ENCODE data around the gene PCBP3. TPM values are rescaled to one million over a fixed set of nuclear protein-coding genes. Genes with fewer than 3 reads are reported as not detected.

PCBP3 gene
- polyA plus RNA-seq, 1 experiment: 1.6 TPM

DNA sequence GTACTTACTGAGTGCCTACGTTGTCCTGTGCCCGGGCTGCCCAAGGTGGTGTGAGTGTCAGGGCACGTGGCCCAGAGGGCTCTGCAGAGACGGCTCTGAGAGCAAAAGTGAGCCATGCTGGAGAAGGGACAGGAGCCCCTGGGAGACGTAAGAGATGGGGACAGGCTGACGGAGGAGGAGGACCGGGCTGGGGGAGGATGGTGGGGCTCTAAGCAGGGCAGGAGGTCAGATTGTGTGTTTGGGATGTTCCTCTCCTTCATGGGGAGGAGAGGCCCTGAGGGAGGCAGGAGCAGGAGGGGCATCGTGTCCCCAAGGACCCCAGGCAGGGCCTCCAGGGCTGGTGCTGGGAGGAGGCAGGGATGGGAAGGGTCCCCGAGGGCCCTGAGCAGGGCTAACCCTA is 158.9 kb downstream of the PCBP3 start:
- Histone ChIP-seq H3K9me3 (ENCODE audit: control insufficient read depth, insufficient read depth, low read length) (no peaks in the 10 kb centered on the region), H3K27ac (ENCODE audit: low read depth, low read length) (no peak overlapping the region), H3K27me3 (ENCODE audit: control insufficient read depth, insufficient read depth, low read length) (peaks cover 10% of the 10 kb centered on the region), H3K4me3 (ENCODE audit: low read depth, low read length) (no peak overlapping the region)
- TF ChIP-seq, protein P1, sequence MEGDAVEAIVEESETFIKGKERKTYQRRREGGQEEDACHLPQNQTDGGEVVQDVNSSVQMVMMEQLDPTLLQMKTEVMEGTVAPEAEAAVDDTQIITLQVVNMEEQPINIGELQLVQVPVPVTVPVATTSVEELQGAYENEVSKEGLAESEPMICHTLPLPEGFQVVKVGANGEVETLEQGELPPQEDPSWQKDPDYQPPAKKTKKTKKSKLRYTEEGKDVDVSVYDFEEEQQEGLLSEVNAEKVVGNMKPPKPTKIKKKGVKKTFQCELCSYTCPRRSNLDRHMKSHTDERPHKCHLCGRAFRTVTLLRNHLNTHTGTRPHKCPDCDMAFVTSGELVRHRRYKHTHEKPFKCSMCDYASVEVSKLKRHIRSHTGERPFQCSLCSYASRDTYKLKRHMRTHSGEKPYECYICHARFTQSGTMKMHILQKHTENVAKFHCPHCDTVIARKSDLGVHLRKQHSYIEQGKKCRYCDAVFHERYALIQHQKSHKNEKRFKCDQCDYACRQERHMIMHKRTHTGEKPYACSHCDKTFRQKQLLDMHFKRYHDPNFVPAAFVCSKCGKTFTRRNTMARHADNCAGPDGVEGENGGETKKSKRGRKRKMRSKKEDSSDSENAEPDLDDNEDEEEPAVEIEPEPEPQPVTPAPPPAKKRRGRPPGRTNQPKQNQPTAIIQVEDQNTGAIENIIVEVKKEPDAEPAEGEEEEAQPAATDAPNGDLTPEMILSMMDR (IDR thresholded peaks at IDR 0.05; ENCODE audit: low read depth, low read length): no peak
- CTCF ChIA-PET: interaction anchor here (1.2 kb wide), 1 partner anchor 246 kb away, joined by 5 read pairs; no protein-coding TSS in a partner anchor
- DNase-seq (ENCODE audit: low read depth, low spot score): no peak
- POLR2A ChIA-PET: no interaction called here

DNA sequence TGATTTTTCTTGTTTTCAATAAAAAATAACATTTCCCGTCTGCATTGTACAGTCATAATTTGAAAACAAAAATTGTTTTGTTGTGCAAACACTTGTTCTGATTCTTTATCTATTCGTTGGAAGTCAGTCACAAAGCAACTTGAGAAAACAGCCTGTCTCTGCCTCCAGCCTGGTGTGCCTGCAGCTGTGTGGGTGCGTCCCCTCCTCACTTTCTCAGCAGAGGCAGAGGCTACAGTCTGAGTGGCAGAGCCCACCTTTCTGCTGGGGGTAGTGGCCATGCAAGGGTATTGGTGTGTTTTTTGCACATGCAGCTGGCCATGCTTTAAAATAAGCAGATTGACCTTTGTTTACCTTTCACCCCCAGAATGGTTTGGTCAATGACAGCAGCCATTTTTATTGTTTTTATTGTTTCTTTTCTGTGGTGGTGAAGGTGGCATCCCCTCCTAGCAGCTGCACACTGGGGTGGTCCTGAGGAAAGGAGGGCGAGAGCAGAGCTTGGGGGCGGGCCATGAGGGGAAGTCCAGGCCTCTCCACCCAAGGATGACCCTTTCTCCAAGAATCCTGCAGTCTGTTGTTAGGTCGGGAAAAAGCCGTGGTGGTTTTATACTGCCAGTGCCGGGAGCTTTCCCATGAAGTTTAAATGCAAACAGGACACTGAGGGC is 159.6 kb downstream of the PCBP3 start:
- TF ChIP-seq, protein P1 (IDR thresholded peaks at IDR 0.05; ENCODE audit: low read depth, low read length): no peak
- peaks cover 10% of the 10 kb centered on the region for H3K27me3 ChIP-seq (ENCODE audit: control insufficient read depth, insufficient read depth, low read length)
- no peaks in the 10 kb centered on the region for H3K9me3 ChIP-seq (ENCODE audit: control insufficient read depth, insufficient read depth, low read length)
- no peak overlapping the region for H3K4me3 ChIP-seq (ENCODE audit: low read depth, low read length)
- ChIA-PET CTCF (interaction anchor here (1.2 kb wide), 1 partner anchor 247 kb away, joined by 5 read pairs; no protein-coding TSS in a partner anchor), POLR2A (no interaction called here)
- H3K27ac ChIP-seq (ENCODE audit: low read depth, low read length): no peak overlapping the region
- no peak for DNase-seq (ENCODE audit: low read depth, low spot score)

DNA sequence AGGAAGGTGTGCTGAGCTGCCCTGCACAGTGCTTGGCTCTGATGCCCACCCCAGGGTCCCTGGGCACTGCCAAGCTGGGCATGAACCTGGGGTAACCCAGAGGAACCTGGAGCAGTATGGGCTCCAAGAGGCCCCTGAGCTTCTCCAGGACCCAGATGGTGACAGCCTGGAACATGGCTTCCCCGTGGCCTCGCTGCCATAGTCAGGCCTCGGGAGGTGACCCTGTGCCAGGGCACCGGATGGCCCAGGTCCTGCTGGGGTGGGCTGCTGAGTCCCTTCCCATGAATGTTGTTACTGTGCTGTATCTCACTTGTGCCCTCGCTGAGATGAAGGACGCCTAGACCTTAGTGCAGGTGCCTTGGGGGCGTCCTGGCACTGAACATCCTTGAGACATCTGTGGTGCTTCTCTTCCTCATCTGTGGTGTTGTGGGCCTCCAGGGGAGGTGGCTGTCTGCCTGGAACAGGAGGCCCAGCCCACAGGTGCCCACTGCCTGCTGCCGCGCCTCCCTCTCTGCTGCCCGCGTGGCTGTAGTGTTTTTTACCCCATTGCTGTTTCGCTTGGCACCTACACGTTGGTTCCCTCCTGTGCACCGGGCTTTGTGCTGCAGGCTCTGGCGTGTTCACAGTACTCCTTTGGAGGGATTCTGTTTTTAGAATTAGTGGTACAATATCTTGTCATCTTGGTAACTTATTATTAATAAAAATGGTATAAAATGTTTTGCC is 160.3 kb downstream of the PCBP3 start:
- ChIA-PET POLR2A (no interaction called here), CTCF (interaction anchor here (1.2 kb wide), 1 partner anchor 247 kb away, joined by 5 read pairs; no protein-coding TSS in a partner anchor)
- Histone ChIP-seq H3K9me3 (ENCODE audit: control insufficient read depth, insufficient read depth, low read length) (no peaks in the 10 kb centered on the region), H3K4me3 (ENCODE audit: low read depth, low read length) (no peak overlapping the region), H3K27ac (ENCODE audit: low read depth, low read length) (no peak overlapping the region), H3K27me3 (ENCODE audit: control insufficient read depth, insufficient read depth, low read length) (peaks cover 10% of the 10 kb centered on the region)
- no peak for DNase-seq (ENCODE audit: low read depth, low spot score)
- TF ChIP-seq, protein P1 (IDR thresholded peaks at IDR 0.05; ENCODE audit: low read depth, low read length): no peak

DNA sequence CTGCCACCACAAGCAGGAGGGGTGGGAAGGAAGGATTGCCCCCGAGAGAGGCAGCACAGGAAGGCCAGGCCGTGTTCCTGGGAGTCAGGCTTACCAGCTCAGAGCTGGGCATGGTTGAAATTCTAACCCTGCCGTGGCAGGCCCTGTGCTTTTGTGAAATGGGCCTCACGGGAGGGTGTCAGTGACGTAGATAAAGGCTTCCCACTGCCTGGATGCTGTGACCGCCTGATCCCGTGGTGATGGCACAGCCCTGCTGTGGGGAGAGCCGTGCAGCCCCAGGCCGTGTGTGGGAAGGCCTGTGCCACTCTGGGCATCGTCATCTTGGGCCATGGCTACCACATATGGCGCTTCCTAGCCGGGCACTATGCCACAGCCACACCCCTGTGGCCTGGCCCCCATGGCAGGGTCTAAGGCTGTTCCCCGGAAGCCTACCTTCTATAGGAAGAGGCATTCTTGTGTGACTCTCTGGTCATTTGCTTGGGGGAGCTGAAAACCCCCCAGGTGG is 161.3 kb downstream of the PCBP3 start:
- Histone ChIP-seq H3K27me3 (ENCODE audit: control insufficient read depth, insufficient read depth, low read length) (peaks cover 11% of the 10 kb centered on the region), H3K4me3 (ENCODE audit: low read depth, low read length) (no peak overlapping the region), H3K27ac (ENCODE audit: low read depth, low read length) (no peak overlapping the region), H3K9me3 (ENCODE audit: control insufficient read depth, insufficient read depth, low read length) (peaks cover 4% of the 10 kb centered on the region; the same call in 1 of the 2 replicates)
- DNase-seq (ENCODE audit: low read depth, low spot score): no peak
- CTCF ChIA-PET: no interaction called here
- TF ChIP-seq, protein P1 (IDR thresholded peaks at IDR 0.05; ENCODE audit: low read depth, low read length): no peak
- POLR2A ChIA-PET: no interaction called here

DNA sequence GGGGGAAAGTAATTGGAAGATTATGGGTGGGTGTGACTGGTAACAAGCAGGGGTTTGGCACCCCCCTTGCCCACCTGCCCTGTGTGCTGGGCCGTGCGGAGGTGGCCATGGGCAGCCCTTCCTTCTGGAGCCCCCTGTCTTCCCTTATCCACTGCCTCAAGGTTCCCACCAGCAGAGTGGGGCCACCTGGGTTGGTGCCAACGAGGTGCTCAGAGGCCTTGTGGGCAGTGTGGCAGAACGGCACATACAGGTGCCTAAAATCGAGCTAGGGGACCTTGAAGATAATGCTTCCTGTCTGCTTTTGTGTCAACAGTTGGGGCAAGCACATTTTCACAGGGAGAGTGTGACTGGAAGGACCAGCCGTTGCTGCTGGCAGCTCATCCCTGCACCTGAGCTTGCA is 161.8 kb downstream of the PCBP3 start:
- Histone ChIP-seq H3K9me3 (ENCODE audit: control insufficient read depth, insufficient read depth, low read length) (peaks cover 4% of the 10 kb centered on the region; the same call in 1 of the 2 replicates), H3K27me3 (ENCODE audit: control insufficient read depth, insufficient read depth, low read length) (peaks cover 11% of the 10 kb centered on the region), H3K27ac (ENCODE audit: low read depth, low read length) (no peak overlapping the region), H3K4me3 (ENCODE audit: low read depth, low read length) (no peak overlapping the region)
- ChIA-PET POLR2A (no interaction called here), CTCF (no interaction called here)
- TF ChIP-seq, protein P1 (IDR thresholded peaks at IDR 0.05; ENCODE audit: low read depth, low read length): no peak
- DNase-seq (ENCODE audit: low read depth, low spot score): no peak
